ENCODE measurements around the gene ATG4A. TPM values are rescaled to one million over a fixed set of nuclear protein-coding genes. Genes with fewer than 3 reads are reported as not detected.

The ATG4A gene
- 1 to 10 TPM; 6.5 to 9.2 TPM for total RNA-seq

DNA sequence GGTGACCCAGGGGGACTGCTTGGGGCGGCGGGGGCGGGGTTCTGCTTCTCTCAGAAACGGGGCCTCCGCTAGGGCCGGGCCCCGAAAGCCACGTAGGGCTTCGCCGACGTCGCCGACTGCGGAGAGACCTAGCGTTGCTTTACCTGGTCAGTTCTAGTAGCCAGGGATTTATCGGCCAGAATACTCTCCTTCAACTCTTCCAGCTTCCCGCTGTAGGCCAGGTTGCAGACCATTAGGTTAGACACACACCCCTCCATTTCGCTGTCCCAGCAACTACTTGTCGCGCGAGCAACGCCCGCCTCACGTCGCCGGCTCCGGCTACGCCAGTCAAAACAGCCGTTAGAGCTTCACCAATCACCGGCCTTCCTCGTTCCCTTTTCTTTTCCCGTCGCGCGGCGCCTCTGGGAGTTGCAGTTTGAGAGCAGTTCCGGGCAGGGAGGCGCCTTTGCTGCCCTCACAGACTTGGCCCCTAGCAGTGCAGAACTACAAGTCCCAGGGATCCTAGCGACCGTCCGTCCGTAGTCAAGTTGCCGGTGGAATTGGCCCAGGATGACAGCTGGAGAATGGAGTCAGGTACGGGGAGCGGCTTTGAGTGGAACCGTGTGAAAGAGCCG lies at the start of gene ATG4A, which contains the start of gene PSMD10:
ATG4A (plus strand) TSS at position 515 of the 614 bp plus-strand sequence; CDS start at position 564, 49 bp downstream.
PSMD10 (minus strand) TSS at position 279 of the 614 bp plus-strand sequence; CDS start at position 257, 22 bp downstream.
- ChIA-PET POLR2A (interaction anchor here (1.0 to 1.1 kb wide), 3 partner anchors 11 to 463 kb away, joined by 3 to 4 read pairs (median 3); partner anchors contain the start of gene PRPS1), CTCF (interaction anchor here (0.7 to 1.3 kb wide), 3 partner anchors 9 to 71 kb away, joined by 3 read pairs; no protein-coding TSS in a partner anchor)
- Mint-ChIP-seq H3K27me3 (no peaks in the 10 kb centered on the region), H3K27ac (no peak within 1 kb of the TSS), H3K9me3 (no peaks in the 10 kb centered on the region), H3K4me3 (no peak within 1 kb of the TSS), H3K36me3 (ENCODE audit: low read depth) (peaks cover 4% of the 10 kb centered on the region), H3K4me1 (ENCODE audit: low read depth) (peaks cover 21% of the 10 kb centered on the region)
- DNase-seq (peak; percentile 95), ATAC-seq (peak; percentile 97)
- intact Hi-C loops (cut with micrococcal nuclease) = no loop called here
- TF ChIP-seq CTCF (IDR thresholded peaks at IDR 0.05) = no peak

DNA sequence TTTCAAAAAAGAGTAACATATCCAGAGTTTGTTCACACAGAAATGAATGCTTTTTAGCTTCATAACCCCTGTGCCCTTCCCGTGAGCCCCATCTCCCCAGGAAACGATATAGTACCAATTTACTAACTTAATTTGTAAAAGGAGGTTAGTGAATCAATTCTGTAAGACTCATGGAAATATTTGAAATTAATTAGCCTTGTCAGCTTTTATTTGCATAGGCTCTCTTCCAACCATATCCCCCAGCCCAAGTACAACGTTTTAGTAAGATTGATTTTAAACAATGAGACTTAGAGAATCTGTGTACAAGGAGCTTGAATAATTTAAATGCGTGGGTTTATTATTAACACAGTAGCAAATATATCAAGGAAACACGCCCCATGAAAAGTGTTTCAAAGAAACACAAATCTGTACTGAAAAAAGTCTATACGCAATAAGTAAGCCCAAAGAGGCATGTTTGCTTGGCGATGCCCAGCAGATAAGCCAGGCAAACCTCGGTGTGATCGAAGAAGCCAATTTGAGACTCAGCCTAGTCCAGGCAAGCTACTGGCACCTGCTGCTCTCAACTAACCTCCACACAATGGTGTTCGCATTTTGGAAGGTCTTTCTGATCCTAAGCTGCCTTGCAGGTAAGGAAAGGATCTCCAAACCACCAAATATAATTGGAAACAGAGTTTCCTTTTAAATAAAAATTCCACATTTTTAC lies 46.9 kb upstream of the ATG4A start, which contains the start of gene VSIG1:
VSIG1 (plus strand) TSS at position 512 of the 703 bp plus-strand sequence; CDS start at position 578, 66 bp downstream.
- TF ChIP-seq CTCF (IDR thresholded peaks at IDR 0.05) = no peak
- no peak for ATAC-seq
- Mint-ChIP-seq H3K27ac (no peak within 1 kb of the TSS), H3K4me3 (no peak within 1 kb of the TSS), H3K4me1 (ENCODE audit: low read depth) (peaks cover 5% of the 10 kb centered on the region), H3K9me3 (no peaks in the 10 kb centered on the region), H3K36me3 (ENCODE audit: low read depth) (peaks cover 2% of the 10 kb centered on the region), H3K27me3 (no peaks in the 10 kb centered on the region)
- CTCF ChIA-PET = interaction anchor here (1.2 to 1.6 kb wide), 2 partner anchors 18 to 25 kb away, joined by 3 to 4 read pairs; no protein-coding TSS in a partner anchor
- intact Hi-C loops (cut with micrococcal nuclease) = no loop called here
- DNase-seq = no peak
- POLR2A ChIA-PET = no interaction called here

- H3K4me3 Mint-ChIP-seq = no peak overlapping the region
- DNase-seq = no peak
- no peaks in the 10 kb centered on the region for H3K9me3 Mint-ChIP-seq
- H3K36me3 Mint-ChIP-seq (ENCODE audit: low read depth) = no peaks in the 10 kb centered on the region
- intact Hi-C loops (cut with micrococcal nuclease) = no loop called here
- POLR2A ChIA-PET = interaction anchor here (0.7 kb wide), 1 partner anchor 1141 kb away, joined by 3 read pairs; no protein-coding TSS in a partner anchor
- H3K27ac Mint-ChIP-seq = no peak overlapping the region
- no peaks in the 10 kb centered on the region for H3K27me3 Mint-ChIP-seq
- no peak for TF ChIP-seq CTCF (IDR thresholded peaks at IDR 0.05)
- ATAC-seq = no peak
- CTCF ChIA-PET = no interaction called here
- peaks cover 10% of the 10 kb centered on the region for H3K4me1 Mint-ChIP-seq (ENCODE audit: low read depth)
These were observed 41.9 kb upstream of the ATG4A start for GRCh38 chrX:108049649-108050048.

DNA sequence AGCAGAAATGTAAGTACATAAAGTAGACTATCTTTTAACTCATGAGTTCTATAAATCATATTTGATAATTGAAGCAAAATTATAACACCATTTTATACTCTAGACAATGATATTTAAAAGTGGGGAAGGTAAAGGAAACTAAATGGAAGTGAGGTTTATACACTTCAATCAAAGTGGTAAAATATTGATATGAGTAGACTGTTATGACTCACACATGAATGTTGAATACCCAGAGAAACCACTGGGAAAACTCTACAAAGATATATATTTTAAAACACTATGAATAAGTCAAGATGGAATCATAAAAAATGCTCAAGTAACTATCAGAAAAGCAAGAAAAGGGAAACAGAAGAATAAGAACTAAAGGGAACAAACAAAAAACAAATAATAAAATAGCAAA lies 38.4 kb upstream of the ATG4A start:
- H3K27me3 Mint-ChIP-seq = no peaks in the 10 kb centered on the region
- no peak overlapping the region for H3K4me3 Mint-ChIP-seq
- intact Hi-C loops (cut with micrococcal nuclease) = no loop called here
- H3K27ac Mint-ChIP-seq = no peak overlapping the region
- ChIA-PET CTCF (no interaction called here), POLR2A (no interaction called here)
- DNase-seq (no peak), ATAC-seq (peak; percentile 68)
- no peaks in the 10 kb centered on the region for H3K9me3 Mint-ChIP-seq
- peaks cover 10% of the 10 kb centered on the region for H3K4me1 Mint-ChIP-seq (ENCODE audit: low read depth)
- H3K36me3 Mint-ChIP-seq (ENCODE audit: low read depth) = no peaks in the 10 kb centered on the region
- no peak for TF ChIP-seq CTCF (IDR thresholded peaks at IDR 0.05)

- Mint-ChIP-seq H3K9me3 (no peaks in the 10 kb centered on the region), H3K36me3 (ENCODE audit: low read depth) (peaks cover 2% of the 10 kb centered on the region), H3K27ac (no peak overlapping the region), H3K4me3 (no peak overlapping the region), H3K27me3 (no peaks in the 10 kb centered on the region), H3K4me1 (ENCODE audit: low read depth) (peaks cover 10% of the 10 kb centered on the region)
- intact Hi-C loops (cut with micrococcal nuclease) = no loop called here
- CTCF ChIA-PET = no interaction called here
- ATAC-seq (no peak), DNase-seq (no peak)
- TF ChIP-seq CTCF (IDR thresholded peaks at IDR 0.05) = no peak
- POLR2A ChIA-PET = no interaction called here
These were observed 36.0 kb upstream of the ATG4A start for GRCh38 chrX:108055546-108055945.

Measured in activated CD8-positive, alpha-beta T cell treated with anti-CD3 and anti-CD28 coated beads for 36 hours (primary cell).